Spinal cord (tissue), 10 donors: ENCODE data around the gene VRK1. TPM values are rescaled to one million over a fixed set of nuclear protein-coding genes. Genes with fewer than 3 reads are reported as not detected.

Experiments used
- DNase-seq, 6 donors: peaks; one replicate each; pipeline versions ENCODE4 v3.0.0 to v3.0.0-alpha.2; 2013 to 2015; ENCODE audit warnings: low spot score in 6 of 6, low read depth in 4 of 6
- H3K27ac ChIP-seq: one replicate; pipeline ENCODE4 v1.5.1; 2013; ENCODE audit warnings: low read depth, low read length, control low read depth
- H3K27me3 ChIP-seq: one replicate; pipeline ENCODE4 v1.6.1; 2013; ENCODE audit warnings: low read length; ENCODE audit not compliant: control insufficient read depth, insufficient read depth
- H3K36me3 ChIP-seq: one replicate; pipeline ENCODE4 v1.6.1; 2013; ENCODE audit warnings: low read length; ENCODE audit not compliant: control insufficient read depth, insufficient read depth
- H3K4me1 ChIP-seq: one replicate; pipeline ENCODE4 v1.6.1; 2013; ENCODE audit warnings: low read length; ENCODE audit not compliant: control insufficient read depth, insufficient read depth
- H3K4me3 ChIP-seq: one replicate; pipeline ENCODE4 v1.5.1; 2013; ENCODE audit warnings: low read depth, low read length, control low read depth
- H3K9me3 ChIP-seq: one replicate; pipeline ENCODE4 v1.6.1; 2013; ENCODE audit warnings: low read length; ENCODE audit not compliant: control insufficient read depth, insufficient read depth
- WGBS: methylation state at CpG from one replicate; pipeline ENCODE4 v1.1.5; 2013; ENCODE audit warnings: missing lambda C conversion rate; ENCODE audit not compliant: insufficient coverage; 5-methylcytosine and 5-hydroxymethylcytosine counted together
- long read RNA-seq, 4 donors: transcript quantifications; one replicate each; lab custom pipeline, GENCODE V29; 2026
- polyA plus RNA-seq, 2 donors: library from polyadenylated mRNA; unstranded; fragments of 120-200 nt; gene quantifications; one replicate each; pipeline ENCODE4 v1.2.1, GENCODE V29; 2013; ENCODE audit not compliant: insufficient read length in 2 of 2
- total RNA-seq, 2 donors: library from RNA; depleted of rRNA in 1 of 2; stranded (reverse); fragments of 120-200 nt in 1 of 2; fragments of >200 nt in 1 of 2; gene quantifications; one replicate each; pipeline versions ENCODE4 v1.2.3 to v1.2.4, GENCODE V29; 2013 to 2014
- donor health status: healthy.

VRK1 gene
- total RNA-seq = 10 to 100 TPM; 20.8 to 41.0 TPM
- 10 to 100 TPM; 14.5 to 15.7 TPM for polyA plus RNA-seq
- long read RNA-seq, donor 1, transcript VRK1-201 (13 exons, 1,745 nt) = major isoform, 6 of 6 reads
- long read RNA-seq, donor 1, partial matches to known transcripts = 0 of 6 reads
- long read RNA-seq, donor 1, other reads (novel, unspliced or antisense) = 0 of 6 reads
- long read RNA-seq, donor 2, partial matches to known transcripts = 0 of 2 reads
- long read RNA-seq, donor 2, other reads (novel, unspliced or antisense) = 0 of 2 reads
- long read RNA-seq, donor 3, partial matches to known transcripts = 0 of 1 reads
- long read RNA-seq, donor 3, other reads (novel, unspliced or antisense) = 0 of 1 reads
- long read RNA-seq, donor 4, transcript VRK1-201 (13 exons, 1,745 nt) = major isoform, 10 of 10 reads
- long read RNA-seq, donor 4, partial matches to known transcripts = 0 of 10 reads
- long read RNA-seq, donor 4, other reads (novel, unspliced or antisense) = 0 of 10 reads

- peak within 1 kb of the TSS; percentile 56 for H3K4me3 ChIP-seq
- no peaks in the 10 kb centered on the region for H3K9me3 ChIP-seq
- H3K4me1 ChIP-seq = peaks cover 6% of the 10 kb centered on the region
- no peaks in the 10 kb centered on the region for H3K36me3 ChIP-seq
- under 1% methylated on average over 55 of the region's 57 CpGs for WGBS
- no peaks in the 10 kb centered on the region for H3K27me3 ChIP-seq
- no peak within 1 kb of the TSS for H3K27ac ChIP-seq
- peak; percentile 89 to 99 (median 96) for DNase-seq
Measured at GRCh38 chr14:96796851-96797581, at the start of gene VRK1. VRK1 (plus strand) TSS chr14:96797382; CDS start chr14:96833472, 36,090 bp downstream.

GRCh38 chr14:96747608-96748007 is 49.6 kb upstream of the VRK1 start:
- WGBS = 87% methylated on average over 9 of the region's 10 CpGs
- Histone ChIP-seq H3K9me3 (no peaks in the 10 kb centered on the region), H3K4me3 (no peak overlapping the region), H3K27me3 (no peaks in the 10 kb centered on the region), H3K4me1 (no peaks in the 10 kb centered on the region), H3K27ac (no peak overlapping the region), H3K36me3 (no peaks in the 10 kb centered on the region)
- DNase-seq = no peak

GRCh38 chr14:96748362-96748761 is 48.8 kb upstream of the VRK1 start:
- Histone ChIP-seq H3K36me3 (no peaks in the 10 kb centered on the region), H3K4me1 (no peaks in the 10 kb centered on the region), H3K4me3 (no peak overlapping the region), H3K27me3 (no peaks in the 10 kb centered on the region), H3K9me3 (no peaks in the 10 kb centered on the region), H3K27ac (no peak overlapping the region)
- WGBS = 17% methylated on average over 1 of the region's 6 CpGs
- peak in 1 of 6 donors; percentile 57 for DNase-seq

- no peak overlapping the region for H3K27ac ChIP-seq
Measured at GRCh38 chr14:96751505-96751904, 45.7 kb upstream of the VRK1 start.

GRCh38 chr14:96752125-96752524 is 45.1 kb upstream of the VRK1 start:
- Histone ChIP-seq H3K4me3 (no peak overlapping the region), H3K27me3 (no peaks in the 10 kb centered on the region), H3K36me3 (no peaks in the 10 kb centered on the region), H3K9me3 (no peaks in the 10 kb centered on the region), H3K27ac (no peak overlapping the region), H3K4me1 (peaks cover 16% of the 10 kb centered on the region)
- 70% methylated on average over 5 of the region's 5 CpGs for WGBS
- DNase-seq = no peak

More at GRCh38 chr14:96751505-96751904, 45.7 kb upstream of the VRK1 start:
- no peaks in the 10 kb centered on the region for H3K9me3 ChIP-seq
- H3K36me3 ChIP-seq = no peaks in the 10 kb centered on the region
- peaks cover 16% of the 10 kb centered on the region for H3K4me1 ChIP-seq
- no peak for DNase-seq
- H3K27me3 ChIP-seq = no peaks in the 10 kb centered on the region
- no peak overlapping the region for H3K4me3 ChIP-seq
- WGBS = 50% methylated on average over 2 of the region's 3 CpGs

DNA sequence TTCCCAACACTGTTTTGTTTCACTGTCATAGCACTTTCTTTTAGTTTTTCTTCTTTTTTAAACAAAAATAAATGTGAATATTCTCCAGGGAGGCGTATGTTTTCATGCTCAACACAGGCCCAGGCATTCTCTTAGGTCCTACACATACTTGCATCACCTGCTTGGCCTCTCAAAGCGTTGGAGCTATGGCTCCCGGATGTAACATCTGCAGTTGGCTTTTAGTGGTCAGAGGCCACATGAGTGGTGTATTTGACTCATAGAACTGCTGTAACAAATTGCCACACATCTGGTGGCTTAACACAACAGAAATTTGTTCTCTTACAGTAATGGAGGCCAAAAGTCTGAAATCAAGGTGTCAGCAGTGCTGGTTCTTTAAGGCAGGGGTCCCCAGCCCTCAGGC is 44.6 kb upstream of the VRK1 start:
- 83% methylated on average over 2 of the region's 3 CpGs for WGBS
- Histone ChIP-seq H3K36me3 (no peaks in the 10 kb centered on the region), H3K4me1 (peaks cover 16% of the 10 kb centered on the region), H3K27ac (no peak overlapping the region), H3K9me3 (no peaks in the 10 kb centered on the region), H3K4me3 (no peak overlapping the region), H3K27me3 (no peaks in the 10 kb centered on the region)
- no peak for DNase-seq

DNA sequence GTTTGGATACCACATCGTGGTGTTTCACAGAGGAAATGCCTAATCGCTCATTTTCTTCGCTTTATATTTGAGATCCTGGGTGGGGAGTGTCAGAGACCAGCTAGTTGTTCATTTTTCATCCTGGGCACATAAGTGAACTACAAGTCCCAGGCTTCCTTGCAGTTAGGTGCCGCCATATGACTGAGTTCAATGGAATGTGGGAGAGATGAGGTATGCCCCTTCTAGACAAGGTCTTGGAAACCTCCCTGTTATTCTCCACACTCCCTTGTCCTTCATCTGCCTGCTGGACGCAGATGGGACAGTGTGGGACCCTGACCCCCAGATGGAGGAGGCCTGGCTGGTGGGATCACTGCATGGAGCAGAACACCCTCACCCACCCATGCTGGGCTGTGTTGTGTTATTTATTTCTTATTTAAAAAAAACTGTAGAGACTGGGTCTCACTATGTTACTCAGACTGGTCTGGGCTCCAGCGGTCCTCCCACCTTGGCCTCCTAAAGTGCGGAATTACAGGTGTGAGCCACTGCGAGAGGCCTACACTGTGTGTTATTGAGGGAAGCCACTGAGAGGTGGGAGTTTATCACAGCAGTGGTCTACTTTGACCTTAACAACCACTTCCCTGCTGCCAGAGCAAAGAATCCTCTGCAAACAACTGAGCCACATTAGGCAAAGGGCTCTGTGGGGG is 42.9 kb upstream of the VRK1 start:
- Histone ChIP-seq H3K4me1 (peaks cover 16% of the 10 kb centered on the region), H3K4me3 (no peak overlapping the region), H3K36me3 (no peaks in the 10 kb centered on the region), H3K27ac (no peak overlapping the region), H3K27me3 (no peaks in the 10 kb centered on the region), H3K9me3 (no peaks in the 10 kb centered on the region)
- WGBS = 100% methylated on average over 4 of the region's 8 CpGs
- DNase-seq = no peak

DNA sequence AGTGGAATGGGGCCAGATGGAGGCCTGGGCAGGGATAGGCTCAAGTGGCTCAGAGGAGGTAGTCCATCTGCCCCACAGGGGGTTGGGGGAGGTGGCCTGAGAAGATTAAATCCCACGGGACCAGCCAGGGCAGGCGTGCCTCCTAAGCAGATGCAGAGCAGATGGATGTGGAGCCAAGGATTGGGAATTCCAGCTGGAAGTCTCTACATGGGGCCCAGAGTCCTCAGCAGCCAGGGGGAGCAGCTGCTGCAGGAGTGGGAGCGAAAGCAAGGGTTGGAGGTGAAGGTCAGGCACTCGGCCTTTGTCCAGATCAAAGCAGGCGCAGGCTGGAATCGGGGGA is 42.4 kb upstream of the VRK1 start:
- Histone ChIP-seq H3K36me3 (no peaks in the 10 kb centered on the region), H3K4me3 (no peak overlapping the region), H3K27ac (no peak overlapping the region), H3K4me1 (peaks cover 16% of the 10 kb centered on the region), H3K9me3 (no peaks in the 10 kb centered on the region), H3K27me3 (no peaks in the 10 kb centered on the region)
- no peak for DNase-seq
- WGBS = 51% methylated on average over 6 of the region's 6 CpGs

DNA sequence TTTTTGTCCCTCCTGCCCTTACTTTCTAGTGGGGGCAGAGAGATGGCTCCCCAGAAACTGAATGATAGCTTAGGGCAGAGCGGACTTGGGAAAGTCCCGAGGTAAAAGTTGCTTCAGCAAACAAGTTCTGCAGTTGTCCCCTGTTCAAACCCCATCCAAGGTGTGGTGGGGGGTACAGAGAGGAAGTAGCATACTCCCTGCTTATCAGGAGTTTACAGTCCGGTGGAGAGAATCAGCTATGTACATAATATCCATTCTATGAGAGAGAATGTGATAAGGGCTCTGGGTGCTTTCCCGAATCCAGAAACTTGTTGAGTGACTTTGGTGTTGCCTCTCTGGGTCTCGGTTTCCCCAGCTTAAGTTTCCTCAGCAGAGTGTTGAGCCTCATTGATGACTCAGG is 40.4 kb upstream of the VRK1 start:
- Histone ChIP-seq H3K4me3 (no peak overlapping the region), H3K4me1 (peaks cover 16% of the 10 kb centered on the region), H3K27ac (no peak overlapping the region), H3K9me3 (no peaks in the 10 kb centered on the region), H3K36me3 (no peaks in the 10 kb centered on the region), H3K27me3 (no peaks in the 10 kb centered on the region)
- 39% methylated on average over 2 of the region's 5 CpGs for WGBS
- DNase-seq = no peak
